ENCODE data around the gene PPP3R1. TPM values are rescaled to one million over a fixed set of nuclear protein-coding genes. Genes with fewer than 3 reads are reported as not detected.

The PPP3R1 gene
- total RNA-seq, 3 donors from 2014 or later: 45.9 to 54.0 (median 53.4) TPM

DNA sequence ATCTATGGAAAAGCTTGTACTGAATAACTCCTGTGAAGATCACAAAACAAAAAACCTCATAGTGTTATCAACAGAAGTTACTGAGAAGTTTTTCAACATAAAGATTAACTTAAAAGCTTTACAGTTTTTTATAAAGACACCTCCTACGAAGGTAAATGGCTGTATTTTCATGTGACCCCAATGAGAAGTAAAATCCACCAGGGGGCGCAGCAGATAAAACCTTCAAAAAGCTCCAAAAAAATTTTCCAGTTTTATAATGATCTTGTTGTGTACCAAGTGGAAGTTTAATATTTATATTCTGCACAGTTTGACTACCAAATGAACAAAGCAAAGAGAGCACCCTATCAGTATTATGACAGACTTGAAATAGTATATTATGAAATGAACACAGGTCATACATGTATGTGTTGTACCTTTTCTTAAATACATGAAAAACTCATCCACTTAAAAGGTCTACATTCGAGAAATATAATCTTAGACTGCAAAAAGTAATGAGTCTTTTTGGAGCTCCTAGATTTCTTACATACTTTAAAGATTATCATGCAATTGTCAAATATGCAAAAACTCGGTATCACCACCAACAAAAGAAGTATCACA lies 56.1 kb downstream of the PPP3R1 start:
- ATAC-seq (peak; percentile 42), DNase-seq (peak in 1 of 3 donors; percentile 73)
- TF ChIP-seq, protein P1, sequence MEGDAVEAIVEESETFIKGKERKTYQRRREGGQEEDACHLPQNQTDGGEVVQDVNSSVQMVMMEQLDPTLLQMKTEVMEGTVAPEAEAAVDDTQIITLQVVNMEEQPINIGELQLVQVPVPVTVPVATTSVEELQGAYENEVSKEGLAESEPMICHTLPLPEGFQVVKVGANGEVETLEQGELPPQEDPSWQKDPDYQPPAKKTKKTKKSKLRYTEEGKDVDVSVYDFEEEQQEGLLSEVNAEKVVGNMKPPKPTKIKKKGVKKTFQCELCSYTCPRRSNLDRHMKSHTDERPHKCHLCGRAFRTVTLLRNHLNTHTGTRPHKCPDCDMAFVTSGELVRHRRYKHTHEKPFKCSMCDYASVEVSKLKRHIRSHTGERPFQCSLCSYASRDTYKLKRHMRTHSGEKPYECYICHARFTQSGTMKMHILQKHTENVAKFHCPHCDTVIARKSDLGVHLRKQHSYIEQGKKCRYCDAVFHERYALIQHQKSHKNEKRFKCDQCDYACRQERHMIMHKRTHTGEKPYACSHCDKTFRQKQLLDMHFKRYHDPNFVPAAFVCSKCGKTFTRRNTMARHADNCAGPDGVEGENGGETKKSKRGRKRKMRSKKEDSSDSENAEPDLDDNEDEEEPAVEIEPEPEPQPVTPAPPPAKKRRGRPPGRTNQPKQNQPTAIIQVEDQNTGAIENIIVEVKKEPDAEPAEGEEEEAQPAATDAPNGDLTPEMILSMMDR (IDR thresholded peaks at IDR 0.05): no peak
- H3K4me3 ChIP-seq: no peak overlapping the region
- intact Hi-C loops (cut with DNase I, micrococcal nuclease): loop anchor here in 1 of 2 donors (10.0 kb wide), 1 partner anchor 49 kb away; no protein-coding TSS in a partner anchor
- peaks cover 3% of the 10 kb centered on the region for H3K4me1 ChIP-seq (ENCODE audit: low read depth)
- H3K9me3 ChIP-seq: no peaks in the 10 kb centered on the region
- H3K36me3 ChIP-seq (ENCODE audit: low read depth): no peaks in the 10 kb centered on the region

DNA sequence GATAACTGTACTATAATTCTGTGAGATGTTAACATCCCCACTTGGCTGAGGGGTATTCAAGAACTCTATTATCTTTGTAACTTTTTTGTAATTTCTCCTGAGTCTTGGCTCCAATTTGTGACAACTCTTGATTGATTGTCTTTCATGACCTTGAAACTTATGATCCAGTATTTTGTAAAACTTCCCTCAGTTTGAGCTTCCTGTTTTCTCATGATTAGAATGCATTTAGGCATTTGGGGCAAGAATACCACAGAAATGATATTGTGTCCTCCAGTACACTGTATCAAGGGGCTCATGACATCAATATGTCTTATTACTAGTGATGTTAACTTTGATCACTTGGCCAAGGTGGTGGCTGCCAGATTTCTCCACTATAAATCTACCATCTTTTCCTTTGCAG lies 57.2 kb downstream of the PPP3R1 start:
- intact Hi-C loops (cut with DNase I, micrococcal nuclease): loop anchor here in 1 of 2 donors (10.0 kb wide), 1 partner anchor 50 kb away; no protein-coding TSS in a partner anchor

DNA sequence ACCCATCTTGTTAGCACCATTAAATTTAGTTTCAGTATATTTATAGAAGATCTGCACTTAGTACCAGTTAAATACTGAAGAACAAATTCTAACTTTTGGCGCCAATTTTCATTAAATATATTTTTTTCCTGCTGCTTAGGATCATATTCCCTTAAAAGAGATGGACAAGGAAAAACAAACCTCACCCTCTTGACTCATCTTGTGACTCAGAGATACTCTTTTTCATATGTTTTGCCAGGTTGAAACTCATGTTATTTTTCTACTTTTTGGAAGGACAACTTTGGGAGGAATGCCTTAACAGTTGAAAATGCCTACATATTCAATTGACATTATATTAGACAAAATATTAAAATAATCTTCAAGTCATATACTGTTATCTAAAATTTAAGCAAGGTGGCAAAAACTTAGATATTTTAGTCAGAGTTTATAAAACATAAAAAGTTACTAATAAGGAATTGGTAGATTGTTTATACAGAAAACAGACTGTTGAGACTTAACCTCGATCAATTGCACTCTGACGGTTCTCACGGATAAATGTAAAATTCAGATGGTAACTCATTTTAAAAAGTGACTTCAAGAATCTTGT lies 58.5 kb downstream of the PPP3R1 start:
- ATAC-seq: no peak
- TF ChIP-seq, protein P1 (IDR thresholded peaks at IDR 0.05): no peak
- DNase-seq: no peak
- H3K9me3 ChIP-seq: no peaks in the 10 kb centered on the region
- H3K4me1 ChIP-seq (ENCODE audit: low read depth): peaks cover 3% of the 10 kb centered on the region
- H3K36me3 ChIP-seq (ENCODE audit: low read depth): no peaks in the 10 kb centered on the region
- H3K4me3 ChIP-seq: no peak overlapping the region
- intact Hi-C loops (cut with DNase I, micrococcal nuclease): loop anchor here in 1 of 2 donors (10.0 kb wide), 1 partner anchor 51 kb away; no protein-coding TSS in a partner anchor

More for the DNA sequence above, 57.2 kb downstream of the PPP3R1 start:
- DNase-seq (no peak), ATAC-seq (no peak)
- Histone ChIP-seq H3K36me3 (ENCODE audit: low read depth) (no peaks in the 10 kb centered on the region), H3K9me3 (no peaks in the 10 kb centered on the region), H3K4me3 (no peak overlapping the region), H3K4me1 (ENCODE audit: low read depth) (peaks cover 3% of the 10 kb centered on the region)
- TF ChIP-seq, protein P1 (IDR thresholded peaks at IDR 0.05): no peak

DNA sequence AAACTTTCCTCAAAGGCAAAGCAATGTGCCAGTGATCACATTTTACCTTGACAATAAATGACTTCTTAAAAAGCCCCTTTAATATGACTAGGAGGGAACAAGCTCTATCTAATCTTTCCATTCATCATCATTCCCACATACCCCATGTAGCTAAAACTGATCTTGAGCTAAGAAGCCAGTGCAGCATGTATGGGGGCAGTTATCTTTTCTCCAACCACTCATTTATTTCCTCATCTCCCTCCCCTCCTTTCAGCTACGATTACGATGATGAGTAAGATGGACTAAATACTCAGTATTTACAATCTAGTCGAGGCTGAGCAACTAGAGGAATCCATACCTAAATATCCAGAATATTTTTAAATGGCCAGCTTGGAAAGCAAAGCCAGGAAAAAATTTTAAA lies 59.2 kb downstream of the PPP3R1 start:
- TF ChIP-seq, protein P1 (IDR thresholded peaks at IDR 0.05): no peak
- intact Hi-C loops (cut with DNase I, micrococcal nuclease): loop anchor here in 1 of 2 donors (10.0 kb wide), 1 partner anchor 52 kb away; no protein-coding TSS in a partner anchor

DNA sequence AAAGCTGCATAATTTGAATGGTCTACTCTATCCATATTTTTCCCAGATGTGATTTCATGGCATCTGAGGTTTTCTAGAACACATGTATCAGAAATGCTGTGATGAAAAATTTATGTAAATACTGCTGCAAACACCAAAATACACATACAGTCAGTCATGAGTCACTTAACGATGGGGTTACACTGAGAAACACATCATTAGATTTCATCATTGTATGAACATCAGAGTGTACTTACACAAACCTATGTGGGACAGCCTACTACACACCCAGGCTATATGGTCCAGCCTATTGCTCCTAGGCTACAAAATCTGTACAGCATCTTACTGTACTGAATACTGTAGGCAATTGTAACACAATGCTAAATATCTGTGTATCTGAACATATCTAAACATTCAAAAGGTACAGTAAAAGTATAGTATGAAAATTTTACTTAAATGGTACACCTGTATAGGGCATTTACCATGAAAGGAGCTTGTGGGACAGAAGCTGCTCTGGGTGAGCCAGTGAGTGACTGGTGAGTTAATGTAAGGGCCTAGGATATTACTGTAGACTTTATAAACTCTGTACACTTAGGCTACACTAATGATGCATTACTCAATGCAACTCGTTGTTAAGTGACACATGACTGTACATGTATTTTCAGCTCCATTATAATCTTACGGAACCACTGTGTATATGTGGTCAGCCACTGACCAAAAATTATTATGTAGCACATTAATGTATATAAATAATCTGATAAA lies 61.2 kb downstream of the PPP3R1 start:
- DNase-seq: no peak
- peak; percentile 72 for ATAC-seq

More for the DNA sequence above, 59.2 kb downstream of the PPP3R1 start:
- H3K4me3 ChIP-seq: no peak overlapping the region
- H3K36me3 ChIP-seq (ENCODE audit: low read depth): no peaks in the 10 kb centered on the region
- no peaks in the 10 kb centered on the region for H3K9me3 ChIP-seq
- no peak for ATAC-seq
- H3K4me1 ChIP-seq (ENCODE audit: low read depth): peaks cover 3% of the 10 kb centered on the region
- no peak for DNase-seq

More for the DNA sequence above, 61.2 kb downstream of the PPP3R1 start:
- Histone ChIP-seq H3K4me1 (ENCODE audit: low read depth) (peaks cover 3% of the 10 kb centered on the region), H3K36me3 (ENCODE audit: low read depth) (no peaks in the 10 kb centered on the region), H3K4me3 (no peak overlapping the region), H3K9me3 (no peaks in the 10 kb centered on the region)
- intact Hi-C loops (cut with DNase I, micrococcal nuclease): loop anchor here in 1 of 2 donors (10.0 kb wide), 1 partner anchor 54 kb away; no protein-coding TSS in a partner anchor
- TF ChIP-seq, protein P1 (IDR thresholded peaks at IDR 0.05): no peak

Measured in mucosa of descending colon (tissue), 3 donors.